SK-N-SH treated with all-trans-retinoic acid at 6 μM for 48 hours (cell line): ENCODE data around the gene DGKZ.

ENCODE experiments used
- CREB5 ChIP-seq: fragments of 250-450 bp; sonication (Bioruptor Pico); IDR thresholded peaks from 2 replicates; pipeline ENCODE4 v1.5.1; 2020; ENCODE audit warnings: low read depth, mild to moderate bottlenecking, moderate library complexity
- ESRRG ChIP-seq: fragments of 250-450 bp; sonication (Bioruptor Pico); IDR thresholded peaks from 2 replicates; pipeline ENCODE4 v1.6.1; 2021; ENCODE audit warnings: mild to moderate bottlenecking

- TF ChIP-seq ESRRG (CRISPR knock-in tag) (no peak), CREB5 (CRISPR knock-in tag) (no peak)
Observed at GRCh38 chr11:46342239-46342638, 5.0 kb upstream of the DGKZ start.
